PC-3 (cell line): ENCODE data around the gene RSF1. TPM values are rescaled to one million over a fixed set of nuclear protein-coding genes. Genes with fewer than 3 reads are reported as not detected.

Experiments
- ATAC-seq: fragments of 200-7000 bp; cut with Tn5 transposase; 2 replicates; pipeline ENCODE4 v1.9.1; 2020; ENCODE audit warnings: mild to moderate bottlenecking, moderate library complexity
- BruUV-seq: library from RNA; stranded (reverse); fragments of 400-500 nt; replicated peaks from 2 replicates; lab custom pipeline; 2021; lab: Mats Ljungman, UMichigan
- CTCF ChIA-PET: fragments of 300-600 bp; sonication (Branson Sonifier 250); formaldehyde crosslinking; loops from one replicate; lab custom pipeline; 2022; ENCODE audit warnings: antibody characterized with exemption; lab: Charles Lee
- POLR2A ChIA-PET: fragments of 300-600 bp; sonication (Branson Sonifier 250); formaldehyde crosslinking; loops from one replicate; lab custom pipeline; 2022; ENCODE audit warnings: antibody characterized with exemption; ENCODE audit not compliant: unreplicated experiment; lab: Charles Lee
- DNase-seq: peaks from one replicate; pipeline ENCODE4 v3.0.0-alpha.2; 2015
- H2AFZ ChIP-seq: fragments of 300-600 bp; sonication (generic); 2 replicates; pipeline ENCODE4 v1.6.0; 2016; ENCODE audit warnings: antibody characterized with exemption, low read length
- H3F3A ChIP-seq: fragments of 300-600 bp; sonication (generic); one replicate; pipeline ENCODE4 v1.6.0; 2017; ENCODE audit warnings: antibody characterized with exemption, low read length, control low read depth, mild to moderate bottlenecking; ENCODE audit not compliant: unreplicated experiment
- H3K27ac ChIP-seq: fragments of 300-600 bp; sonication (generic); 2 replicates; pipeline ENCODE4 v1.5.1; 2016; ENCODE audit warnings: mild to moderate bottlenecking, low read length
- H3K27me3 ChIP-seq: fragments of 300-600 bp; sonication (generic); 2 replicates; pipeline ENCODE4 v1.6.1; 2016; ENCODE audit warnings: low read length, mixed read lengths
- H3K36me3 ChIP-seq: fragments of 300-600 bp; sonication (generic); 2 replicates; pipeline ENCODE4 v1.6.1; 2016; ENCODE audit warnings: low read depth, mixed run types, low read length, mixed read lengths
- H3K4me1 ChIP-seq: fragments of 300-600 bp; sonication (generic); 2 replicates; pipeline ENCODE4 v1.5.1; 2016; ENCODE audit warnings: low read length; ENCODE audit not compliant: insufficient read depth
- H3K4me2 ChIP-seq: fragments of 300-600 bp; sonication (generic); 2 replicates; pipeline ENCODE4 v1.6.0; 2016; ENCODE audit warnings: low read length
- H3K4me3 ChIP-seq: fragments of 300-600 bp; sonication (generic); 2 replicates; pipeline ENCODE4 v1.5.1; 2016; ENCODE audit warnings: mild to moderate bottlenecking, low read length, mixed read lengths
- H3K79me2 ChIP-seq: fragments of 300-600 bp; sonication (generic); 2 replicates; pipeline ENCODE4 v1.6.1; 2017; ENCODE audit warnings: low read length, mixed read lengths
- H3K9ac ChIP-seq: fragments of 300-600 bp; sonication (generic); 2 replicates; pipeline ENCODE4 v1.6.0; 2016; ENCODE audit warnings: mild to moderate bottlenecking, low read length
- H3K9me2 ChIP-seq: fragments of 300-600 bp; sonication (generic); replicated peaks from 2 replicates; pipeline ENCODE4 v1.6.1; 2016; ENCODE audit warnings: mixed run types, low read length, mixed read lengths
- H3K9me3 ChIP-seq: fragments of 300-600 bp; sonication (generic); 2 replicates; pipeline ENCODE4 v1.6.1; 2016; ENCODE audit warnings: low read length, mixed read lengths
- H4K20me1 ChIP-seq: fragments of 300-600 bp; sonication (generic); 2 replicates; pipeline ENCODE4 v1.6.1; 2016; ENCODE audit warnings: low read length, mixed read lengths
- EZH2 ChIP-seq: fragments of 300-600 bp; sonication (generic); IDR thresholded peaks from one replicate; pipeline ENCODE4 v1.6.1; 2017; ENCODE audit warnings: antibody characterized with exemption, mild to moderate bottlenecking, low read length; ENCODE audit not compliant: unreplicated experiment
- EZH2phosphoT487 ChIP-seq: fragments of 300-600 bp; sonication (generic); IDR thresholded peaks from 2 replicates; pipeline ENCODE4 v1.6.1; 2018; ENCODE audit warnings: mild to moderate bottlenecking, antibody characterized with exemption, low read length, borderline replicate concordance
- intact Hi-C: fragments of 100-400 bp; cut with micrococcal nuclease; formaldehyde crosslinking; loops from 2 replicates; pipeline ENCODE4 v1.9.0; 2023
- total RNA-seq: library from RNA; depleted of rRNA; stranded (reverse); fragments of >200 nt; gene quantifications from 2 replicates; pipeline ENCODE4 v1.2.3, GENCODE V29; 2014
- TF ChIP-seq, protein P1 (sequence below): fragments of 300-600 bp; sonication (generic); conservative IDR thresholded peaks from 2 replicates; pipeline ENCODE4 v1.5.1; 2017; ENCODE audit warnings: antibody characterized with exemption, low read depth, mild to moderate bottlenecking, low read length

Gene RSF1
- total RNA-seq, 1 experiment from 2014 or later: 30.0 TPM

DNA sequence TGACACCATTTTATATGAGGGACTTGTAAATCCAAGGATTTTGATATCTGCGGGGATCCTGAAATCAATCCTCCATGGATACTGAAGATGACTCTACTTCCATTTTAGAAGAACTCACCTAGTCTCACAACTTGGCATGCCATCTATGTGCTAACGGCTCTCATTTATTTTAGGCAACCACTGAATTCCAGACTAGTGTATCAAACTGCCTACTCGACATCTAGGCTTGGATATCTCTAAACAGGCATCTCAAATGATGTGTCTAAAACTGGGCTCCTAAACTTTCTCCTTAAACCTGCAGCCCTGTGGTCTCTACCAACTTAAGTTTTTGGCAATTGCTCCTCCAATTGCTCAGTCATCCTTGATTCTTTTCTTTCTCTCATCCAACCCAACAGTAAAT is 151.8 kb downstream of the RSF1 start:
- Histone ChIP-seq H3F3A (peaks cover 4% of the 10 kb centered on the region), H3K27me3 (no peaks in the 10 kb centered on the region), H3K4me1 (peaks cover 31% of the 10 kb centered on the region), H3K4me2 (no peak overlapping the region), H3K27ac (no peak overlapping the region), H4K20me1 (no peaks in the 10 kb centered on the region), H2AFZ (no peak overlapping the region), H3K9me3 (no peaks in the 10 kb centered on the region), H3K4me3 (no peak overlapping the region), H3K79me2 (no peaks in the 10 kb centered on the region), H3K36me3 (peaks cover 17% of the 10 kb centered on the region; the same call in 1 of the 2 replicates), H3K9ac (no peak overlapping the region), H3K9me2 (no peaks in the 10 kb centered on the region)
- POLR2A ChIA-PET: no interaction called here
- CTCF ChIA-PET: no interaction called here
- ATAC-seq: no peak
- TF ChIP-seq EZH2: no peak
- TF ChIP-seq, protein P1, sequence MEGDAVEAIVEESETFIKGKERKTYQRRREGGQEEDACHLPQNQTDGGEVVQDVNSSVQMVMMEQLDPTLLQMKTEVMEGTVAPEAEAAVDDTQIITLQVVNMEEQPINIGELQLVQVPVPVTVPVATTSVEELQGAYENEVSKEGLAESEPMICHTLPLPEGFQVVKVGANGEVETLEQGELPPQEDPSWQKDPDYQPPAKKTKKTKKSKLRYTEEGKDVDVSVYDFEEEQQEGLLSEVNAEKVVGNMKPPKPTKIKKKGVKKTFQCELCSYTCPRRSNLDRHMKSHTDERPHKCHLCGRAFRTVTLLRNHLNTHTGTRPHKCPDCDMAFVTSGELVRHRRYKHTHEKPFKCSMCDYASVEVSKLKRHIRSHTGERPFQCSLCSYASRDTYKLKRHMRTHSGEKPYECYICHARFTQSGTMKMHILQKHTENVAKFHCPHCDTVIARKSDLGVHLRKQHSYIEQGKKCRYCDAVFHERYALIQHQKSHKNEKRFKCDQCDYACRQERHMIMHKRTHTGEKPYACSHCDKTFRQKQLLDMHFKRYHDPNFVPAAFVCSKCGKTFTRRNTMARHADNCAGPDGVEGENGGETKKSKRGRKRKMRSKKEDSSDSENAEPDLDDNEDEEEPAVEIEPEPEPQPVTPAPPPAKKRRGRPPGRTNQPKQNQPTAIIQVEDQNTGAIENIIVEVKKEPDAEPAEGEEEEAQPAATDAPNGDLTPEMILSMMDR: no peak
- TF ChIP-seq EZH2phosphoT487: no peak
- intact Hi-C loops: no loop called here
- no TSS peak for BruUV-seq
- peak; percentile 41 for DNase-seq

DNA sequence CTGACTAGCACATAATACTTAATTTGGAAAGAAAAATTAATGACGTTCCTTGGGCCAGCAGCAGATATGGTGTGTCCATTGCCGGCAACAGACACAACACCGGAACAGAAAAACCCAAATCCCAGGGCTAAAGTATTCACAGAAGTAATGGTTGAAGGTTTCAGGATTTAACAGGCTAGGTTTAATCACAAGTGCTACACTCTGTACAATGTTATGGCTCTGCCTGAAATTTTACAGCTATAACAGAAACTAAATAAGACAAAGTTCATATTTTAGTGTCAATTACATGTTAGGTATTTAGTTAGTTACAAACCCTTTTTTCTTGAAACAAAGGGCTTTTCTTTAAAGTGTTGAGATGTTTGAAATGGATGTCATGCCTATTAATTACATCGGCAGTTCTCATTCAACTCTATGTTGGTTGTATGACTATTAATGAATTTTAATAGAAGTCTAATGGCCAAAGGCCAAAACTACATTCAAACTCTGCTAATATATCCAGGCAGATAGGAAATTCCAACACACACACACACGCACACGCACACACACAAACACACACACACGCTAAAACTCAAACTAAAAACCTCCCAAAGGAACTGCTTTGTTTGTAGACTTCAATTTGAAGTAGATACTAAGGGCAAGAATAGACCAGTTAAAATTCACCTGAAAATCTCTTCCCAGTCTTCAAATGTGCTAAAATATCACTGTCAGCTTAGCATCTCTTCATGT is 155.1 kb downstream of the RSF1 start:
- Histone ChIP-seq H3K79me2 (no peaks in the 10 kb centered on the region), H3K4me3 (no peak overlapping the region), H2AFZ (no peak overlapping the region), H3K9me3 (no peaks in the 10 kb centered on the region), H3K36me3 (peaks cover 14% of the 10 kb centered on the region; the same call in 1 of the 2 replicates), H3K27ac (no peak overlapping the region), H3F3A (peaks cover 3% of the 10 kb centered on the region), H3K4me1 (peaks cover 16% of the 10 kb centered on the region), H3K9me2 (no peaks in the 10 kb centered on the region), H3K9ac (no peak overlapping the region), H3K27me3 (no peaks in the 10 kb centered on the region), H3K4me2 (no peak overlapping the region), H4K20me1 (no peaks in the 10 kb centered on the region)
- TF ChIP-seq EZH2phosphoT487: no peak
- no peak for TF ChIP-seq EZH2
- TF ChIP-seq, protein P1: no peak
- no peak for ATAC-seq
- intact Hi-C loops: no loop called here
- BruUV-seq: no TSS peak
- POLR2A ChIA-PET: no interaction called here
- DNase-seq: no peak
- CTCF ChIA-PET: no interaction called here

DNA sequence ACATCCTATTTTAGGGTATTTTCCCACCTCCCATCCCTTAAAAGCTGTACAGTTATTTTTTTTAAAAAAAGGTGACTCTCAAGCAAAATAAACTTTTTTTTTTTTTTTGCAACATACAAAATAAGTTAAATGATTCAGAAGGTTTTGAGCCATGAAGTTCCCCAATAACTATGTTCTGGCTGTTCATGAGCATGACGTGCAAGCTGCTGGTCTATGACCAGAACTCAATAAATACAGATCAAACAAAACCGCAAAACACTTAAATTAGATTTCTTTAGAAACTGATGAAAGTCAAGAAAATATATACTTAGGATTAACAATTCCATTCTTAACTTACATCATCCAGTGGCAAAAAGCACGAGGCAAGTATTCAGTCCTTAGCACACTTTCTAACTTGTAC is 158.9 kb downstream of the RSF1 start:
- Histone ChIP-seq H3K9me3 (no peaks in the 10 kb centered on the region), H3K27me3 (no peaks in the 10 kb centered on the region), H3K4me1 (no peaks in the 10 kb centered on the region), H3K9me2 (no peaks in the 10 kb centered on the region), H3K4me2 (no peak overlapping the region), H3K9ac (no peak overlapping the region), H3K36me3 (peaks cover 5% of the 10 kb centered on the region; the same call in 1 of the 2 replicates), H2AFZ (no peak overlapping the region), H3K27ac (no peak overlapping the region), H3K79me2 (no peaks in the 10 kb centered on the region), H3F3A (no peaks in the 10 kb centered on the region), H4K20me1 (no peaks in the 10 kb centered on the region), H3K4me3 (no peak overlapping the region)
- POLR2A ChIA-PET: interaction anchor here (0.6 kb wide), 1 partner anchor 96 kb away, joined by 6 read pairs; no protein-coding TSS in a partner anchor
- CTCF ChIA-PET: no interaction called here
- DNase-seq: no peak
- intact Hi-C loops: no loop called here
- TF ChIP-seq EZH2phosphoT487 (no peak), EZH2 (no peak)
- TF ChIP-seq, protein P1: no peak
- no peak for ATAC-seq
- BruUV-seq: no TSS peak
